HG03066 (cell line): ENCODE results near the gene IRS1.

Experiments
- ATAC-seq: cut with Tn5 transposase; IDR thresholded peaks from one replicate; pipeline ENCODE4 v1.9.1; 2021; ENCODE audit warnings: low read depth; ENCODE audit not compliant: unreplicated experiment

The IRS1 gene

GRCh38 chr2:226791487-226792081 is 8.0 kb downstream of the IRS1 start:
- ATAC-seq = peak; percentile 96

DNA sequence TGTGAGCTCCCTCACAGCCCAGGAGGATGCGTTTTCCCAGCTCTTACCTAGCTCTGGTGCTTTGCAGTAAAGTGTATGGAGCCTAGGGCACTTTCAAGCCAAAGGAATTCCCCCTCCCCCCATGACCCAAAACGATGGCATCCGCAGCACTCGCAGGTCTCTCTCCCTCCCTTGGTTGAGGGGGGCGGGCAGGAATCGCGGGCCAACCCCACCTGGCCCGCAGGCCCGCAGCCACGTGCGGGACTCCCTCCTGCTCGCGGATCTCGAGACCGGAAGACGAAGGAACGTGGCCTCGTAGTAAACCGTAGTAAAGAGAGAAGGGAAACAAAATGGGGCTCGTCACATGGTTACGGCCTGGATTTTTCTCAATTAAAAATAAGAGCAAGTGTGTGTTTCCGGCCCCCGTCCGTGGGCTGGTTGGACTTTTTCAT is 8.5 kb downstream of the IRS1 start:
- ATAC-seq = peak; percentile 45

DNA sequence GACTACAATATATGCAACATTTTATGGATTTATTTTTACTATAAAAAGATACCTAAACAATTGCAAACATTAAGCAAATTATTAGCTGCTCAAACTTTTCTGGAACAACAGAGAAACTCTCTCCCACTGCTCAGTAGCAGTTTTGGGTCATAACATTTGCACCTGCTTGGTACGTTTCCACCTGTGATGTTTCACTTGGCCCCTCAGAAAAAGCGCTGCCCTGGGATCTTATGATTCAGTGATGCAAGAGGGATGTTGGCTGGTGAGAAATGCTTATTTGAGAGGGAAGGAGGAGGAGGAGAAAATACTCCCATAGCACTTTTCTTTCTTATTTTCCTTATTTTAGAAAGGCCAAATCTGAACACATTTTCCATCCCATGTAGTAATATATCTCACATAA is 9.2 kb downstream of the IRS1 start:
- ATAC-seq = no peak

DNA sequence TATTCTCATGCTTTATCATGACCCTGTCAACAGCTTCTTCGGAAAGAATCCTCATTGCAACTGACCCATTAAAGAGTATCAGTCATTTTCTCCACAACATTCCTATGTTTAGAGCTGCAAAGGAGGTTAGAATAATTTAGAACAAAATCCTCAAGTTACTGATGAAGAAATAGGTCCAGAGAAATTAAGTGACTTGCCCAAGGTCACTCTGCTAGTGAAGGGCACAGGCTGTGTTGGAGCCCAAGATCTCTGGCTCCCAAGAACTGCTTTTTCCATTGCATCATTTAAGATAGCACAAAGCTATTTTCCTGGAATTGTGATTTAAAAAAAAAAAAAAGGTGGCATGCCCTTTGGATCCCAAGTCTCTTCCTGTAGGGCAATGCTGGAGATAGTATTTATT is 9.6 kb downstream of the IRS1 start:
- no peak for ATAC-seq

DNA sequence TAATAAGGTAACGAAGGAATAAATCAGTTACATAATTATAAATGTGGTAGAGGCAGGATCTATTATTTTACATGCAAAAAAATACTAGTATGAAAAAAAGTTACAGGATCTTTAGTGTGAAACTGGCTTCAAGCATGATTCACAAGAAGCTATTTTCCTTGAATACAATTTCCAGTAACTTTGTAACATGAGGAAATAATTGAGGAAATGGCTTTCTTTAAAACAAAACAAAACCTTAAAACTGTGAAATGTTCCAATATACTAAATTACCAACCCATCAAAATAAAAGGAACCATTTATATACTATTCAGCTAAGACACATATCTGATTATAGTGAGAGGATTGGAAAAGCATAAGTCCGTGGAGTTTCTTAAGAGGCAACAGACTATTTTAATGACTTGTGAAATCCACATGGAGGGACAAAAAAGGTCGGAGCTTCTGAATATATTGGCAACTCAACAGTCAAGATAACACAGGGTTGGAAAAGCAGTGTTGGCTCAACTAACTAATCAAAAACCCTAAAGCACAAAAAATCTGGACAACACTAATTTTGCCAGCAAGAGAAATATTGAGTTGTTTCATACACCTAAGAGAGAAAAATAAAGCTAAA is 10.6 kb downstream of the IRS1 start:
- no peak for ATAC-seq

- ATAC-seq = no peak
These were observed 11.6 kb downstream of the IRS1 start for GRCh38 chr2:226788064-226788463.

DNA sequence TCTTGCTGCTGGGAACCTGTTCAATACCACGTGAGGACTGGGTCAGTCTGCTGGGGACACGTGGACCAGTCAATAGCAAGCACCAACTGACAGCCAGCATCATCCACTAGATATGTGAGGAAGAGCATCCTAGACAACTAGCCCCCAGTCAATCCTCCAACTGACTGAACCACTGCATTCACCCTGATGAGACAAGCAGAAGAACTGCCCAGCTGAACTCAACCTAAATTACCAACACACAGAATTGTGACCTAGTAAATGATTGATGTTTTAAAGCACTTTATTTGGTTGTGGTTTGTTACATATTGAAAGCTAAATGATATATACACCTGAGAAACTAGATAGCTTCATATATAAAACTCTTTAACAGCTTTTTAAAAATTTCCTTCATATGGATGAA is 15.7 kb downstream of the IRS1 start:
- no peak for ATAC-seq

GRCh38 chr2:226782092-226782713 is 17.4 kb downstream of the IRS1 start:
- no peak for ATAC-seq

- no peak for ATAC-seq
These were observed 19.2 kb downstream of the IRS1 start for GRCh38 chr2:226780431-226780830.

DNA sequence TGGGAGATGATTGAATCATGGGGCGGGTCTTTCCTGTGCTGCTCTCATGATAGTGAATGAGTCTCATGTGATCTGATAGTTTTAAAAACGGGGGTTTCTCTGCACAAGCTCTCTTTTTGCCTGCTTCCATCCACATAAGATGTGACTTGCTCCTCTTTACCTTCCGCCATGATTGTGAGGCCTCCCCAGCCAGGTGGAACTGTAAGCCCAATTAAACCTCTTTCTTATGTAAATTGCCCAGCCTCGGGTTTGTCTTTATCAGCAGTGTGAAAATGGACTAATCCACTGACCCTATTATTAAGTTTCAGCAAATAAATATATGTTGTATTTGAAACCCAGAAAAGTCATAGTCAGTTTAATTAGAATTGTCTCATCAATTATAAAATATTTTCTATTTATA is 22.0 kb downstream of the IRS1 start:
- no peak for ATAC-seq

DNA sequence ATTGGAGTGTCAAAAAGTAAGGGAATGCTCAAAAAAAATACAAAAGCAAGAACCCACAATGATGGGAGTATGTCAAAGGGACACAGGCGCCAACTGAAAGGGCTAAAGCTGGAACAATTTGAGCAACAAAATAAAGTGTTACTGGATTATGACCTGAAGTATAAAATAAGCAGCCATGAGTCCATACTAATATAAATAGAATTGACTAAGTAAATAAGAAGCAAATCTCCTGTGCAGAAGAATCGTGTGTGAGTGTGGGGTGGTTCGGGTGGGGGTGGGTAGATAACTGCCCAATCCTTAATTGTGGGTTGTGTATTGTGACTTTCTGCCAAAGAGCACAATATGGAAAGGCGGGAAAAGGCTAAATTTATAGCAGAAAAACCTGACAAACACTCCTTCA is 23.5 kb downstream of the IRS1 start:
- no peak for ATAC-seq

DNA sequence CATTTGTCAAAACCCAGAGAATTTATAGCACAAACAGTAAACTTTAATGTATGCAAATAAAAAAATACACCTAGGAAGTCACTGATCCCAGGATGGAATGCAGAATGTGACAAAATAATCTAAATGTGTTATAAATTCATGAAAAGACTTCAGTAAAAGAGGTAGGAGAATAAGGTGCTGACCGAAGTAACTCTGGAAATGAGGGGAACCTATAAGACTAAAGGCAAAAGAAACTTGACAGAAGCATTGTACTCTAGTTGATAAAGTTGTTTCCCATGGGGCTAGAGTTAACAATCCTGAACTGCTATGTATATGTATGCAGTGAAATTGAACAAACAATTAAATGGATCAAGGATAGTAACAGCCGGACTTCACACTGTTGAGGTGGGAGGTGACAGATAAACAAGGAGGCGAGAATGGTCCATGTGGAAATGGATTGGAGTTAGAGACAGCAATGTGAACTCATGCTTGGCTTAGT is 24.5 kb downstream of the IRS1 start:
- no peak for ATAC-seq

GRCh38 chr2:226773291-226773690 is 26.3 kb downstream of the IRS1 start:
- peak; percentile 11 for ATAC-seq

- peak; percentile 97 for ATAC-seq
These were observed 27.0 kb downstream of the IRS1 start for GRCh38 chr2:226772389-226773179.

DNA sequence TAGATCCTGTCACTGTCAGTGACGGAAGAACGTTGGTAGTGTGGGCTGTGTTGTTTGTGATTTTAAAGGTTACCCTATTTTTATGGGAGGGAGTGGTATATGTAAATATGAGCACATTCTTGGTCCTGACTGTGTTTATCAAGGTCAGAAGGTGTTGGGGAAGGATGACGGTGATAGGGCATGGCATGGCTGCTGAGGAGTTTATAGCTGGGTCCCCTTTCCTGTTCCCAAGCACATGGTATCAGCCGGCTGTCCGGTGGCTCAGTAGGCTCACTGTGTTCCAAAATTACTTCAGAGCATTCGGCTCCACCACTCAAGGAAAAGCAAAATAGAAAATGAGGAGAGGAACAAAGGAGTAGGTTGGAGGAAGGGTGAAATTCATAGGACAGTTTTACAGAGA is 28.6 kb downstream of the IRS1 start:
- no peak for ATAC-seq

GRCh38 chr2:226767056-226767813 is 32.4 kb downstream of the IRS1 start:
- ATAC-seq = no peak

DNA sequence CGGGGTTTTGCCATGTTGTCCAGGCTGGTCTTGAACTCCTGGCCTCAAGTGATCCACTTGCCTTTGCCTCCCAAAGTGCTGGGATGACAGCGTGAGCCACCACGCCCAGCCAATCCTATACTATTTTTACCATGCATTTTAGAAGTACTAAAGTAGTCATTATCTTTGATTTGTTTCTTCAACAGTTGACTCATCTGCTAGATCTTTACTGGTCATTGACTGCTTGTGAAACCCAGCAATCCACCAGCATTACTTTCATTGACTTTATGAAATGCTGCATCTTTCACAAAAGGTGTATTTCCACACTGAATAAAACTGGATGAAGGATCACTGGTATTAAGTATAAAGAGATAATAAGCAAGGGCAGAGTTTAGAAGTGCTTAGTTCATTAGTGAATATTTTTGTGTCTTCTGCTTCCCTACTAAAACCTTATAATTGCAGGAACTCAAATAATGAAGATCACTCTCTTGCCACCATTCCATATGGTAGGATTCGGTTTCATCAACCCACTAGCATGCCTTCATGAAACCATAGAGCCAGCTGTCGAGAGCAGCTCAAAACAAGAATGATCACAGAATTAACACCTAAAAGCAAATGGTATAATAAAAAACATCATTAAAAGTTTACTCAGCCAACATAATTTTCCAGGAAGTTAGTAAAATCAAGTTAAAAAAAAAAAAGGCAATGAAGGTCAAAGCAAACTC is 33.1 kb downstream of the IRS1 start:
- no peak for ATAC-seq

DNA sequence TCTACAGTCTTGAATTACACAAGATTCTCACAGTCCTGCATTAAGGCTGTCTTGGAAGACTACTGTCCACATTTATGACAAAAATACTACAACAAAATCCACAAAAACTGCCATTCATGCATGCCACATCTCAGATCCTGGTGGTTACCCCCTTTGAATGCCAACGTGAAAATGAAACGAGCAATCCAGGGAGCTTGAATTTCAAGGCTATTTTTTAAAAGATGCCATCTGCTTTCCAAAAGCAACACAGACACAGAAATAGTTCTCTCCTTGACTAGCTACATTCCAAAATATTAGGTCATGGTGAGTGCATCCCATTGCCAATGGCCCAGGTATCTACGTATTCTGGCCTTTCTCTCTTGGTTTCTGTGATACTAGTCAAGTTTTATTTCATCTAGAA is 36.3 kb downstream of the IRS1 start:
- ATAC-seq = no peak

DNA sequence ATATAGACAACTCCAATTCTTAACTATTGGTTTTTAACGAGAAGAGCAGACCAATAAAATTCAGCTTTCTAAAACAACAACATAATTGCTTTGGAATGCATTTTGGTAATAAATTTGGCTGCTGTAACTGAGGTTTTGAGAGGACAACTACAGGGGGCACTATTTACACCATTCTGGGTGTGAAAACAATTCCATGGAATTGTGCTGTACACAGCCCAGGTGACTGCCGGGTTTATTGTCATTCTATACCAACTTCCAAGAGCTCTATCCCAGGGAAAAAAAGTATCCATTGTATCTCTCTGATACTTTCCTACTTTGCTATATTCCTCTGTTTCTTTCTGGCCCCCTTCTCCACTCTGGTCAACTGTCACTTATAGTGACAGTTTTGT is 38.4 kb downstream of the IRS1 start:
- ATAC-seq = no peak
